GM21423 (cell line): ENCODE measurements around the gene FAM168B.

Experiments used
- ATAC-seq: cut with Tn5 transposase; IDR thresholded peaks from one replicate; pipeline ENCODE4 v1.9.1; 2021; ENCODE audit warnings: mild to moderate bottlenecking, moderate library complexity; ENCODE audit not compliant: unreplicated experiment

FAM168B gene

GRCh38 chr2:131027566-131028528, 65.4 kb downstream of the FAM168B start:
- no peak for ATAC-seq

- no peak for ATAC-seq
Observed at GRCh38 chr2:131026919-131027318, 66.3 kb downstream of the FAM168B start.

GRCh38 chr2:131023758-131024157, 69.5 kb downstream of the FAM168B start:
- ATAC-seq: no peak

GRCh38 chr2:131022731-131023130, 70.5 kb downstream of the FAM168B start:
- no peak for ATAC-seq

- no peak for ATAC-seq
Observed at GRCh38 chr2:131016826-131017741, 76.2 kb downstream of the FAM168B start.

GRCh38 chr2:131015764-131016163, 77.5 kb downstream of the FAM168B start:
- ATAC-seq: no peak

GRCh38 chr2:131014141-131014540, 79.1 kb downstream of the FAM168B start:
- ATAC-seq: no peak

- no peak for ATAC-seq
Observed at GRCh38 chr2:131011486-131011885, 81.8 kb downstream of the FAM168B start.

- ATAC-seq: no peak
Observed at GRCh38 chr2:131010566-131010965, 82.7 kb downstream of the FAM168B start.

GRCh38 chr2:131009713-131010475, 83.4 kb downstream of the FAM168B start:
- no peak for ATAC-seq

GRCh38 chr2:131008967-131009366, 84.3 kb downstream of the FAM168B start:
- ATAC-seq: no peak

GRCh38 chr2:131006561-131006960, 86.7 kb downstream of the FAM168B start:
- ATAC-seq: no peak

GRCh38 chr2:131005216-131005935, 87.9 kb downstream of the FAM168B start:
- ATAC-seq: no peak

- no peak for ATAC-seq
Observed at GRCh38 chr2:131004446-131005209, 88.6 kb downstream of the FAM168B start.

- no peak for ATAC-seq
Observed at GRCh38 chr2:130998561-130998960, 94.7 kb downstream of the FAM168B start.
